Liver (tissue), 9 donors: ENCODE data around the gene GMCL1. TPM values are rescaled to one million over a fixed set of nuclear protein-coding genes. Genes with fewer than 3 reads are reported as not detected.

Experiments used
- DNase-seq: peaks from one replicate; pipeline ENCODE4 v3.0.0-alpha.2; 2017; ENCODE audit warnings: low spot score
- H3K27ac ChIP-seq, 2 donors: one replicate each; pipeline ENCODE4 v1.7.0; 2013; ENCODE audit warnings: inconsistent platforms in 2 of 2, low read length in 2 of 2, control low read depth in 1 of 2, low read depth in 1 of 2, mild to moderate bottlenecking in 1 of 2
- H3K27me3 ChIP-seq, 4 donors: one replicate each; pipeline versions ENCODE4 v1.6.1 to v1.7.0; 2013; ENCODE audit warnings: low read length in 3 of 4, inconsistent platforms in 1 of 4, mild to moderate bottlenecking in 1 of 4, moderate library complexity in 1 of 4; ENCODE audit not compliant: control insufficient read depth in 4 of 4, insufficient read depth in 4 of 4
- H3K36me3 ChIP-seq, 4 donors: one replicate each; pipeline versions ENCODE4 v1.6.1 to v1.7.0; 2013; ENCODE audit warnings: low read length in 3 of 4, mild to moderate bottlenecking in 3 of 4, low read depth in 1 of 4, moderate library complexity in 1 of 4; ENCODE audit not compliant: control insufficient read depth in 4 of 4, insufficient read depth in 3 of 4
- H3K4me1 ChIP-seq, 4 donors: one replicate each; pipeline versions ENCODE4 v1.6.1 to v1.7.0; 2013; ENCODE audit warnings: low read length in 3 of 4, mild to moderate bottlenecking in 3 of 4, moderate library complexity in 1 of 4; ENCODE audit not compliant: control insufficient read depth in 4 of 4, insufficient read depth in 4 of 4
- H3K4me3 ChIP-seq, 3 donors: one replicate each; pipeline versions ENCODE4 v1.6.1 to v1.7.0; 2013; ENCODE audit warnings: low read length in 3 of 3, control low read depth in 1 of 3, low read depth in 1 of 3, mild to moderate bottlenecking in 1 of 3
- H3K9ac ChIP-seq, 2 donors: one replicate each; pipeline ENCODE4 v1.7.0; 2013; ENCODE audit warnings: low read length in 2 of 2, mild to moderate bottlenecking in 2 of 2, moderate library complexity in 2 of 2, control low read depth in 1 of 2, low read depth in 1 of 2
- H3K9me3 ChIP-seq, 4 donors: one replicate each; pipeline versions ENCODE4 v1.6.1 to v1.7.0; 2013; ENCODE audit warnings: low read length in 3 of 4; ENCODE audit not compliant: control insufficient read depth in 4 of 4
- ATF3 ChIP-seq: IDR thresholded peaks from 2 replicates; pipeline ENCODE4 v1.6.1; 2016; ENCODE audit warnings: antibody characterized with exemption
- EGR1 ChIP-seq, 2 donors: IDR thresholded peaks; 2 replicates each; pipeline ENCODE4 v1.6.1; 2016 to 2018; ENCODE audit warnings: antibody characterized with exemption in 2 of 2, low read depth in 2 of 2
- FOXA1 ChIP-seq: IDR thresholded peaks from 2 replicates; pipeline ENCODE4 v1.6.1; 2016; ENCODE audit warnings: antibody characterized with exemption
- FOXA2 ChIP-seq: IDR thresholded peaks from 2 replicates; pipeline ENCODE4 v1.6.1; 2016; ENCODE audit warnings: antibody characterized with exemption
- GABPA ChIP-seq, 2 donors: IDR thresholded peaks in 1 of 2; conservative IDR thresholded peaks in 1 of 2; 2 replicates each; pipeline ENCODE4 v1.6.1; 2016; ENCODE audit warnings: antibody characterized with exemption in 2 of 2, mild to moderate bottlenecking in 1 of 2, moderate library complexity in 1 of 2
- HNF4A ChIP-seq, 2 donors: conservative IDR thresholded peaks; 2 replicates each; pipeline ENCODE4 v1.6.1; 2016; ENCODE audit warnings: antibody characterized with exemption in 2 of 2, mild to moderate bottlenecking in 2 of 2
- HNF4G ChIP-seq: IDR thresholded peaks from 2 replicates; pipeline ENCODE4 v1.6.1; 2016; ENCODE audit warnings: antibody characterized with exemption
- JUND ChIP-seq, 2 donors: IDR thresholded peaks; 2 replicates each; pipeline ENCODE4 v1.6.1; 2016; ENCODE audit warnings: antibody characterized with exemption in 2 of 2
- NR2F2 ChIP-seq: IDR thresholded peaks from 2 replicates; pipeline ENCODE4 v1.6.1; 2016; ENCODE audit warnings: antibody characterized with exemption
- RAD21 ChIP-seq, 2 donors: IDR thresholded peaks; 2 replicates each; pipeline ENCODE4 v1.6.1; 2016; ENCODE audit warnings: antibody characterized with exemption in 2 of 2, mild to moderate bottlenecking in 2 of 2
- REST ChIP-seq: IDR thresholded peaks from 2 replicates; pipeline ENCODE4 v1.6.1; 2016; ENCODE audit warnings: antibody characterized with exemption, mild to moderate bottlenecking
- RXRA ChIP-seq, 2 donors: IDR thresholded peaks; 2 replicates each; pipeline ENCODE4 v1.6.1; 2017 to 2018; ENCODE audit warnings: antibody characterized with exemption in 2 of 2, mild to moderate bottlenecking in 1 of 2
- SP1 ChIP-seq: IDR thresholded peaks from 2 replicates; pipeline ENCODE4 v1.6.1; 2018; ENCODE audit warnings: antibody characterized with exemption, mild to moderate bottlenecking
- TAF1 ChIP-seq: conservative IDR thresholded peaks from 2 replicates; pipeline ENCODE4 v1.6.1; 2016; ENCODE audit warnings: antibody characterized with exemption, mild to moderate bottlenecking
- YY1 ChIP-seq: IDR thresholded peaks from 2 replicates; pipeline ENCODE4 v1.6.1; 2016; ENCODE audit warnings: antibody characterized with exemption, mild to moderate bottlenecking
- ZBTB33 ChIP-seq: IDR thresholded peaks from 2 replicates; pipeline ENCODE4 v1.6.1; 2016; ENCODE audit warnings: antibody characterized with exemption
- WGBS: extraction: QIAGEN DNeasy Blood & Tissue Kit; methylation state at CpG from one replicate; pipeline ENCODE4 v1.1.7; 2013; 5-methylcytosine and 5-hydroxymethylcytosine counted together
- polyA plus RNA-seq, 2 donors: library from polyadenylated mRNA; stranded (reverse) in 1 of 2; unstranded in 1 of 2; fragments of 200-250 nt in 1 of 2; fragments of >200 nt in 1 of 2; fragmentation: Nextera tagmentation in 1 of 2; extraction: Ambion mirVana in 1 of 2; gene quantifications; one replicate each; pipeline versions ENCODE4 v1.2.1 to v1.2.3, GENCODE V29; 2013 to 2015
- total RNA-seq, 2 donors: library from RNA; depleted of rRNA; stranded (reverse); fragments of >200 nt; gene quantifications; one replicate each; pipeline ENCODE4 v1.2.3, GENCODE V29; 2014
- TF ChIP-seq, protein P1 (sequence below): fragments of 150-350 bp; IDR thresholded peaks from 2 replicates; pipeline ENCODE4 v1.5.1; 2017; ENCODE audit warnings: improper control_type of control experiment, low read depth, low read length; ENCODE audit not compliant: missing input control
- TF ChIP-seq, protein P2 (sequence below): IDR thresholded peaks from 2 replicates; pipeline ENCODE4 v1.6.1; 2016; ENCODE audit warnings: antibody characterized with exemption
- donor health status: healthy.
- donor health status: healthy.
- donor health status: healthy.
- donor health status: healthy.
- donor health status: healthy.

Gene GMCL1
- total and polyA plus RNA-seq, 4 donors = 5.0 to 11.2 (median 7.0) TPM

- peak overlapping the region in 1 of 2 donors; percentile 15 for H3K27ac ChIP-seq
- DNase-seq = no peak
- no peak overlapping the region for H3K9ac ChIP-seq
- TF ChIP-seq, protein P1, sequence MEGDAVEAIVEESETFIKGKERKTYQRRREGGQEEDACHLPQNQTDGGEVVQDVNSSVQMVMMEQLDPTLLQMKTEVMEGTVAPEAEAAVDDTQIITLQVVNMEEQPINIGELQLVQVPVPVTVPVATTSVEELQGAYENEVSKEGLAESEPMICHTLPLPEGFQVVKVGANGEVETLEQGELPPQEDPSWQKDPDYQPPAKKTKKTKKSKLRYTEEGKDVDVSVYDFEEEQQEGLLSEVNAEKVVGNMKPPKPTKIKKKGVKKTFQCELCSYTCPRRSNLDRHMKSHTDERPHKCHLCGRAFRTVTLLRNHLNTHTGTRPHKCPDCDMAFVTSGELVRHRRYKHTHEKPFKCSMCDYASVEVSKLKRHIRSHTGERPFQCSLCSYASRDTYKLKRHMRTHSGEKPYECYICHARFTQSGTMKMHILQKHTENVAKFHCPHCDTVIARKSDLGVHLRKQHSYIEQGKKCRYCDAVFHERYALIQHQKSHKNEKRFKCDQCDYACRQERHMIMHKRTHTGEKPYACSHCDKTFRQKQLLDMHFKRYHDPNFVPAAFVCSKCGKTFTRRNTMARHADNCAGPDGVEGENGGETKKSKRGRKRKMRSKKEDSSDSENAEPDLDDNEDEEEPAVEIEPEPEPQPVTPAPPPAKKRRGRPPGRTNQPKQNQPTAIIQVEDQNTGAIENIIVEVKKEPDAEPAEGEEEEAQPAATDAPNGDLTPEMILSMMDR = no peak
- no peak for TF ChIP-seq NR2F2
- H3K4me1 ChIP-seq = peaks cover 0 to 14% (median 7%) of the 10 kb centered on the region in 4 donors
- H3K36me3 ChIP-seq = peaks cover 2 to 37% (median 29%) of the 10 kb centered on the region in 4 donors
- no peaks in the 10 kb centered on the region for H3K9me3 ChIP-seq
- H3K4me3 ChIP-seq = no peak overlapping the region
- no peaks in the 10 kb centered on the region for H3K27me3 ChIP-seq
- 38% methylated on average over 1 of the region's 1 CpG for WGBS
Observed at GRCh38 chr2:69815717-69816116, 13.7 kb upstream of the GMCL1 start.

DNA sequence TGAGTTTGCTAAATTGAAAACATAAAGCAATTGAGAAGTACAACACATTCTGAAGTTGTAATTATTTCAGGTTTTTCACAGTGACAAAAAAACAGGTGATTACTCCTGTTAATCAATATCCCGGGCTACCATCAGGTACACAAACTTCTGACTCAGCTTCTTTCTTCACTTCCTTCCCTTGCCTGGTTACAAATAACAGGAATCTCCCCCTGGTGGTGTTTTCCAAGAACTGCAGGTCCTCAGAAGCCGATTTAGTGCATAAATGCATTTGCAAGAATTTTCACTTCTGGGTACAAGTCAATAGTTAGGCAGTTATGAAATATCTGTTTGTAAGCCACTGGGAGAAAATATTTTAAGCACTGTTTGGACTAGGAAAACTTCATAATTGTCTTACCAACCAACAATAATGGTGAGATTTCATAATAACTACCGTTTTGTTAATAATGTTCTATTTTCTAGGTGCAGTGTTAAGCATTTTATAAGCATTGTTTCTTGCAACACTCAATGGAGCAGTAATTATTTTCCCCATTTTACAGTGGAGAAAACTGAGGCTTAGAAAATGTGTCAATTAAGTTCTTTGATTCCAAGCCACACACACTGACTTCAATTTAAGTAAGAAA is 12.4 kb upstream of the GMCL1 start:
- Histone ChIP-seq H3K27ac (peak overlapping the region; percentile 15 to 49), H3K9ac (no peak overlapping the region), H3K4me1 (peaks cover 0 to 14% (median 7%) of the 10 kb centered on the region in 4 donors), H3K36me3 (peaks cover 6 to 38% (median 29%) of the 10 kb centered on the region in 4 donors), H3K9me3 (no peaks in the 10 kb centered on the region), H3K27me3 (no peaks in the 10 kb centered on the region), H3K4me3 (no peak overlapping the region)
- DNase-seq = peak; percentile 65
- WGBS = 11% methylated on average over 3 of the region's 3 CpGs
- no peak for TF ChIP-seq REST
- TF ChIP-seq RAD21 (IDR thresholded peaks at IDR 0.05) = peak; percentile 97 to 99
- peak; percentile 52 to 66 for TF ChIP-seq RXRA (IDR thresholded peaks at IDR 0.05)
- peak; percentile 7 for TF ChIP-seq HNF4G
- TF ChIP-seq YY1 = peak; percentile 69
- TF ChIP-seq GABPA (IDR thresholded peaks at IDR 0.05 in 1 of 2, conservative IDR thresholded peaks at IDR 0.05 in 1 of 2) = peak; percentile 17 to 64
- peak; percentile 52 for TF ChIP-seq FOXA1
- TF ChIP-seq HNF4A (conservative IDR thresholded peaks at IDR 0.05) = peak; percentile 43 to 52
- TF ChIP-seq JUND (IDR thresholded peaks at IDR 0.05) = peak; percentile 75 to 91
- no peak for TF ChIP-seq NR2F2
- TF ChIP-seq ATF3 = peak; percentile 63
- TF ChIP-seq SP1 = peak; percentile 21
- TF ChIP-seq, protein P2, sequence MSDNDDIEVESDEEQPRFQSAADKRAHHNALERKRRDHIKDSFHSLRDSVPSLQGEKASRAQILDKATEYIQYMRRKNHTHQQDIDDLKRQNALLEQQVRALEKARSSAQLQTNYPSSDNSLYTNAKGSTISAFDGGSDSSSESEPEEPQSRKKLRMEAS = peak; percentile 35
- no peak for TF ChIP-seq TAF1
- peak; percentile 35 for TF ChIP-seq FOXA2
- TF ChIP-seq, protein P1 = peak; percentile 99
- TF ChIP-seq EGR1 (IDR thresholded peaks at IDR 0.05; ENCODE audit: low read depth in 2 of 2) = peak in 1 of 2 donors; percentile 31
- no peak for TF ChIP-seq ZBTB33
